H9 (cell line): Measurements from ENCODE around the gene TTC28. TPM values are rescaled to one million over a fixed set of nuclear protein-coding genes. Genes with fewer than 3 reads are reported as not detected.

Experiments
- DNase-seq: peaks from one replicate; pipeline ENCODE4 v3.0.0-alpha.2; 2017
- H2AFZ ChIP-seq: one replicate; pipeline ENCODE4 v1.6.1; 2013; ENCODE audit warnings: mild to moderate bottlenecking, low read length, control low read depth, moderate library complexity
- H2AK5ac ChIP-seq: 2 replicates; pipeline ENCODE4 v1.6.1; 2013; ENCODE audit warnings: low read length, control low read depth, mixed read lengths; ENCODE audit not compliant: insufficient read length
- H2BK120ac ChIP-seq: one replicate; pipeline ENCODE4 v1.6.1; 2013; ENCODE audit warnings: low read depth, mild to moderate bottlenecking, low read length, control low read depth, inconsistent platforms; ENCODE audit not compliant: poor library complexity, severe bottlenecking
- H2BK12ac ChIP-seq: 2 replicates; pipeline ENCODE4 v1.6.1; 2013; ENCODE audit warnings: low read length, control low read depth, mixed read lengths, low read depth; ENCODE audit not compliant: insufficient read length
- H2BK15ac ChIP-seq: 2 replicates; pipeline ENCODE4 v1.6.1; 2013; ENCODE audit warnings: low read depth, low read length, control low read depth
- H2BK20ac ChIP-seq: one replicate; pipeline ENCODE4 v1.6.1; 2013; ENCODE audit warnings: low read depth, mild to moderate bottlenecking, low read length, control low read depth, inconsistent platforms; ENCODE audit not compliant: poor library complexity, severe bottlenecking
- H2BK5ac ChIP-seq: 2 replicates; pipeline ENCODE4 v1.6.1; 2013; ENCODE audit warnings: low read length, control low read depth, mixed read lengths; ENCODE audit not compliant: insufficient read length
- H3K14ac ChIP-seq: 2 replicates; pipeline ENCODE4 v1.6.1; 2013; ENCODE audit warnings: low read length, control low read depth; ENCODE audit not compliant: insufficient read depth
- H3K18ac ChIP-seq: 2 replicates; pipeline ENCODE4 v1.6.1; 2013; ENCODE audit warnings: low read depth, mild to moderate bottlenecking, mixed read lengths, low read length, control low read depth; ENCODE audit not compliant: insufficient read length
- H3K23ac ChIP-seq: 2 replicates; pipeline ENCODE4 v1.6.1; 2013; ENCODE audit warnings: low read length, control low read depth, mixed read lengths, low read depth; ENCODE audit not compliant: insufficient read length
- H3K23me2 ChIP-seq: 2 replicates; pipeline ENCODE4 v1.6.1; 2013; ENCODE audit warnings: low read depth, mild to moderate bottlenecking, mixed read lengths, low read length, control low read depth; ENCODE audit not compliant: insufficient read length, poor library complexity, severe bottlenecking
- H3K27ac ChIP-seq: 2 replicates; pipeline ENCODE4 v1.5.1; 2013; ENCODE audit warnings: low read length, control low read depth, mixed read lengths, low read depth; ENCODE audit not compliant: insufficient read length
- H3K27me3 ChIP-seq: 2 replicates; pipeline ENCODE4 v1.6.1; 2013; ENCODE audit warnings: low read length, control low read depth, inconsistent platforms; ENCODE audit not compliant: insufficient read depth
- H3K4ac ChIP-seq: 2 replicates; pipeline ENCODE4 v1.6.1; 2013; ENCODE audit warnings: low read depth, mild to moderate bottlenecking, control low read depth, inconsistent platforms, low read length, moderate library complexity
- H3K4me1 ChIP-seq: 2 replicates; pipeline ENCODE4 v1.6.1; 2013; ENCODE audit warnings: low read length, control low read depth, inconsistent platforms; ENCODE audit not compliant: insufficient read depth
- H3K4me2 ChIP-seq: 2 replicates; pipeline ENCODE4 v1.6.1; 2013; ENCODE audit warnings: low read length, control low read depth, mixed read lengths; ENCODE audit not compliant: insufficient read length, insufficient read depth
- H3K56ac ChIP-seq: 2 replicates; pipeline ENCODE4 v1.6.1; 2013; ENCODE audit warnings: low read depth, mild to moderate bottlenecking, mixed read lengths, low read length, control low read depth; ENCODE audit not compliant: insufficient read length
- H3K79me1 ChIP-seq: 2 replicates; pipeline ENCODE4 v1.6.1; 2013; ENCODE audit warnings: low read depth, mild to moderate bottlenecking, moderate library complexity, low read length, control low read depth, inconsistent platforms; ENCODE audit not compliant: insufficient read depth, poor library complexity, severe bottlenecking
- H3K79me2 ChIP-seq: 2 replicates; pipeline ENCODE4 v1.6.1; 2013; ENCODE audit warnings: low read length, control low read depth, inconsistent platforms; ENCODE audit not compliant: insufficient read depth
- H3K9ac ChIP-seq: 2 replicates; pipeline ENCODE4 v1.6.1; 2013; ENCODE audit warnings: low read length, control low read depth, mixed read lengths; ENCODE audit not compliant: insufficient read length; ENCODE audit errors: extremely low read depth
- H3K9me3 ChIP-seq: one replicate; pipeline ENCODE4 v1.6.1; 2013; ENCODE audit warnings: low read depth, low read length, inconsistent platforms; ENCODE audit not compliant: control insufficient read depth
- H3T11ph ChIP-seq: one replicate; pipeline ENCODE4 v1.6.1; 2013; ENCODE audit warnings: mild to moderate bottlenecking, low read length, control low read depth, inconsistent platforms
- H4K20me1 ChIP-seq: one replicate; pipeline ENCODE4 v1.6.1; 2013; ENCODE audit not compliant: control insufficient read depth, insufficient read length, insufficient read depth
- H4K5ac ChIP-seq: 2 replicates; pipeline ENCODE4 v1.6.1; 2013; ENCODE audit warnings: low read depth, mild to moderate bottlenecking, mixed read lengths, low read length, control low read depth; ENCODE audit not compliant: insufficient read length
- H4K8ac ChIP-seq: replicated peaks from 2 replicates; pipeline ENCODE4 v1.6.1; 2013; ENCODE audit warnings: low read length, control low read depth, mixed read lengths, low read depth; ENCODE audit not compliant: insufficient read length
- H4K91ac ChIP-seq: 2 replicates; pipeline ENCODE4 v1.6.1; 2013; ENCODE audit warnings: low read depth, mild to moderate bottlenecking, moderate library complexity, mixed read lengths, low read length, control low read depth; ENCODE audit not compliant: insufficient read length
- H3K27ac Mint-ChIP-seq, 3 experiments: 2 replicates in 2 of 3; 3 replicates in 1 of 3; pipeline ENCODE4 v1.8.0; 2020 to 2021; ENCODE audit warnings: mixed read lengths in 3 of 3, mild to moderate bottlenecking in 1 of 3, moderate library complexity in 1 of 3
- H3K27me3 Mint-ChIP-seq: 2 replicates; pipeline ENCODE4 v1.8.0; 2021; ENCODE audit warnings: low read depth, mild to moderate bottlenecking, moderate library complexity, mixed read lengths
- H3K36me3 Mint-ChIP-seq, 3 experiments: 2 replicates in 2 of 3; 3 replicates in 1 of 3; pipeline ENCODE4 v1.8.0; 2020 to 2021; ENCODE audit warnings: low read depth in 3 of 3, mixed read lengths in 3 of 3; ENCODE audit not compliant: insufficient read depth in 1 of 3
- H3K4me1 Mint-ChIP-seq, 2 experiments: 2 replicates each; pipeline ENCODE4 v1.8.0; 2020; ENCODE audit warnings: mixed read lengths in 2 of 2
- H3K4me3 Mint-ChIP-seq, 2 experiments: 2 replicates in 1 of 2; 3 replicates in 1 of 2; pipeline ENCODE4 v1.8.0; 2020 to 2021; ENCODE audit warnings: mild to moderate bottlenecking in 2 of 2, mixed read lengths in 2 of 2, moderate library complexity in 1 of 2
- H3K9me3 Mint-ChIP-seq, 2 experiments: 2 replicates in 1 of 2; 3 replicates in 1 of 2; pipeline ENCODE4 v1.8.0; 2020; ENCODE audit warnings: mild to moderate bottlenecking in 2 of 2, mixed read lengths in 2 of 2, moderate library complexity in 1 of 2
- CTCF ChIP-seq: fragments of 200-600 bp; sonication (generic); conservative IDR thresholded peaks from 3 replicates; pipeline ENCODE4 v1.8.0; 2021; ENCODE audit warnings: antibody characterized with exemption, mild to moderate bottlenecking
- WGBS: extraction: QIAGEN DNeasy Blood & Tissue Kit; methylation state at CpG from one replicate; pipeline ENCODE4 v1.1.7; 2013; ENCODE audit warnings: missing lambda C conversion rate, low lambda C conversion rate, mixed read lengths; ENCODE audit not compliant: insufficient read length; ENCODE audit errors: extremely low coverage; 5-methylcytosine and 5-hydroxymethylcytosine counted together
- total RNA-seq: library from RNA; stranded (reverse); gene quantifications from 2 replicates; pipeline ENCODE4 v1.2.1, GENCODE V29; 2021

TTC28 gene
- total RNA-seq, 1 experiment from 2014 or later: 13.6 TPM

GRCh38 chr22:28052825-28053269, 626.8 kb downstream of the TTC28 start:
- Histone ChIP-seq H3K23ac (no peak overlapping the region), H2AFZ (no peak overlapping the region), H3T11ph (no peak overlapping the region), H2BK20ac (no peak overlapping the region), H4K5ac (no peak overlapping the region), H3K18ac (no peak overlapping the region), H3K27ac (no peak overlapping the region), H3K9me3 (no peaks in the 10 kb centered on the region), H2BK120ac (no peak overlapping the region), H4K20me1 (no peaks in the 10 kb centered on the region), H3K4me1 (no peaks in the 10 kb centered on the region), H3K56ac (no peak overlapping the region), H3K4ac (no peak overlapping the region), H3K27me3 (no peaks in the 10 kb centered on the region), H2BK5ac (no peak overlapping the region), H2BK12ac (no peak overlapping the region), H4K91ac (no peak overlapping the region), H3K14ac (no peak overlapping the region), H2BK15ac (no peak overlapping the region), H3K9ac (no peak overlapping the region), H3K23me2 (no peaks in the 10 kb centered on the region), H4K8ac (no peak overlapping the region), H3K4me2 (no peak overlapping the region), H3K79me1 (no peaks in the 10 kb centered on the region), H2AK5ac (no peak overlapping the region), H3K79me2 (no peaks in the 10 kb centered on the region)
- peak overlapping the region in 1 of 3 experiments; percentile 53; a peak in 1 of 7 replicates for H3K27ac Mint-ChIP-seq
- WGBS: no CpG with 5 or more reads among the region's 9 CpGs
- no peaks in the 10 kb centered on the region for H3K27me3 Mint-ChIP-seq
- no peaks in the 10 kb centered on the region for H3K36me3 Mint-ChIP-seq
- H3K4me1 Mint-ChIP-seq: peaks cover 10 to 13% of the 10 kb centered on the region in 2 experiments
- no peak for TF ChIP-seq CTCF
- no peaks in the 10 kb centered on the region for H3K9me3 Mint-ChIP-seq
- no peak for DNase-seq
- no peak overlapping the region for H3K4me3 Mint-ChIP-seq
